Large intestine (tissue), 3 donors: Measurements from ENCODE around the gene TCP1. TPM values are rescaled to one million over a fixed set of nuclear protein-coding genes. Genes with fewer than 3 reads are reported as not detected.
"Not testable (repeated sequence)": the region's sequence is repeated elsewhere in the genome, so short reads cannot be mapped to it uniquely, and the experiment has no call there.

Source experiments
- DNase-seq, 2 donors: peaks; one replicate each; pipeline versions ENCODE4 v3.0.0 to v3.0.0-alpha.2; 2013
- H3K27ac ChIP-seq: one replicate; pipeline ENCODE4 v1.5.1; 2013; ENCODE audit warnings: low read length
- H3K27me3 ChIP-seq: 2 replicates; pipeline ENCODE4 v1.6.1; 2013; ENCODE audit warnings: low read length; ENCODE audit not compliant: control insufficient read depth, insufficient read depth
- H3K36me3 ChIP-seq: 2 replicates; pipeline ENCODE4 v1.6.1; 2013; ENCODE audit warnings: low read length; ENCODE audit not compliant: control insufficient read depth, insufficient read depth
- H3K4me1 ChIP-seq: one replicate; pipeline ENCODE4 v1.6.1; 2013; ENCODE audit warnings: low read length; ENCODE audit not compliant: control insufficient read depth, insufficient read depth
- H3K4me3 ChIP-seq: one replicate; pipeline ENCODE4 v1.5.1; 2013; ENCODE audit warnings: low read length
- H3K9me3 ChIP-seq: one replicate; pipeline ENCODE4 v1.6.1; 2013; ENCODE audit warnings: mild to moderate bottlenecking, low read depth, low read length, moderate library complexity; ENCODE audit not compliant: control insufficient read depth
- WGBS: methylation state at CpG from one replicate; pipeline ENCODE4 v1.1.5; 2013; ENCODE audit warnings: low lambda C conversion rate; ENCODE audit not compliant: insufficient coverage; 5-methylcytosine and 5-hydroxymethylcytosine counted together
- polyA plus RNA-seq: library from polyadenylated mRNA; unstranded; fragments of 120-200 nt; gene quantifications from one replicate; pipeline ENCODE4 v1.2.1, GENCODE V29; 2013

Gene TCP1
- polyA plus RNA-seq, 1 donor = 199 TPM

GRCh38 chr6:159745081-159745480 is 44.3 kb downstream of the TCP1 start:
- Histone ChIP-seq H3K4me3 (no peak overlapping the region), H3K36me3 (peaks cover 73% of the 10 kb centered on the region), H3K27ac (no peak overlapping the region), H3K27me3 (no peaks in the 10 kb centered on the region), H3K9me3 (no peaks in the 10 kb centered on the region), H3K4me1 (no peaks in the 10 kb centered on the region)
- 87% methylated on average over 6 of the region's 7 CpGs for WGBS
- DNase-seq = no peak

- Histone ChIP-seq H3K4me3 (no peak overlapping the region), H3K9me3 (no peaks in the 10 kb centered on the region), H3K4me1 (no peaks in the 10 kb centered on the region), H3K27me3 (no peaks in the 10 kb centered on the region), H3K27ac (no peak overlapping the region), H3K36me3 (peaks cover 60% of the 10 kb centered on the region)
- WGBS = 88% methylated on average over 1 of the region's 1 CpG
- no peak for DNase-seq
Measured at GRCh38 chr6:159742165-159742564, 47.2 kb downstream of the TCP1 start.

- Histone ChIP-seq H3K4me1 (no peaks in the 10 kb centered on the region), H3K36me3 (peaks cover 36% of the 10 kb centered on the region), H3K27me3 (no peaks in the 10 kb centered on the region), H3K9me3 (no peaks in the 10 kb centered on the region), H3K27ac (peak overlapping the region; percentile 8), H3K4me3 (no peak overlapping the region)
- 50% methylated on average over 2 of the region's 3 CpGs for WGBS
- peak in 1 of 2 donors; percentile 24 for DNase-seq
Measured at GRCh38 chr6:159739341-159739740, 50.1 kb downstream of the TCP1 start.

GRCh38 chr6:159736908-159737307 is 52.5 kb downstream of the TCP1 start:
- WGBS = no CpG with 5 or more reads among the region's 7 CpGs
- no peaks in the 10 kb centered on the region for H3K4me1 ChIP-seq
- H3K9me3 ChIP-seq = no peaks in the 10 kb centered on the region
- H3K27ac ChIP-seq = no peak overlapping the region
- H3K4me3 ChIP-seq = no peak overlapping the region
- H3K27me3 ChIP-seq = no peaks in the 10 kb centered on the region
- peaks cover 18% of the 10 kb centered on the region for H3K36me3 ChIP-seq
- DNase-seq = no peak

- not testable (repeated sequence) for DNase-seq, H3K4me1 ChIP-seq, H3K36me3 ChIP-seq, H3K27me3 ChIP-seq, H3K4me3 ChIP-seq, H3K27ac ChIP-seq, H3K9me3 ChIP-seq
- no CpG with 5 or more reads among the region's 12 CpGs for WGBS
Measured at GRCh38 chr6:159733395-159733794, 56.0 kb downstream of the TCP1 start.

GRCh38 chr6:159732550-159732949 is 56.9 kb downstream of the TCP1 start:
- not testable (repeated sequence) for H3K4me3 ChIP-seq, DNase-seq, H3K4me1 ChIP-seq, H3K9me3 ChIP-seq, H3K27me3 ChIP-seq, H3K36me3 ChIP-seq, H3K27ac ChIP-seq
- 80% methylated on average over 1 of the region's 12 CpGs for WGBS

- WGBS = no CpG with 5 or more reads among the region's 6 CpGs
- Histone ChIP-seq H3K9me3 (no peaks in the 10 kb centered on the region), H3K27me3 (no peaks in the 10 kb centered on the region), H3K4me1 (no peaks in the 10 kb centered on the region), H3K4me3 (no peak overlapping the region), H3K27ac (no peak overlapping the region), H3K36me3 (no peaks in the 10 kb centered on the region)
- DNase-seq = no peak
Measured at GRCh38 chr6:159730332-159730676, 59.1 kb downstream of the TCP1 start.

GRCh38 chr6:159729598-159730331 is 59.6 kb downstream of the TCP1 start:
- H3K9me3 ChIP-seq = no peaks in the 10 kb centered on the region
- H3K27ac ChIP-seq = no peak overlapping the region
- no peaks in the 10 kb centered on the region for H3K27me3 ChIP-seq
- H3K4me1 ChIP-seq = no peaks in the 10 kb centered on the region
- H3K4me3 ChIP-seq = no peak overlapping the region
- no peaks in the 10 kb centered on the region for H3K36me3 ChIP-seq
- no CpG with 5 or more reads among the region's 4 CpGs for WGBS
- peak in 1 of 2 donors; percentile 36 for DNase-seq

GRCh38 chr6:159728531-159728964 is 60.9 kb downstream of the TCP1 start:
- no peaks in the 10 kb centered on the region for H3K4me1 ChIP-seq

More at GRCh38 chr6:159728531-159728964, 60.9 kb downstream of the TCP1 start:
- H3K27ac ChIP-seq = peak overlapping the region; percentile 95
- DNase-seq = peak in 1 of 2 donors; percentile 29
- WGBS = 0% methylated on average over 5 of the region's 9 CpGs
- H3K27me3 ChIP-seq = no peaks in the 10 kb centered on the region
- H3K9me3 ChIP-seq = no peaks in the 10 kb centered on the region
- H3K4me3 ChIP-seq = peak overlapping the region; percentile 79
- H3K36me3 ChIP-seq = no peaks in the 10 kb centered on the region
